Pancreas (tissue), 10 donors: ENCODE measurements around the gene DBX1. TPM values are rescaled to one million over a fixed set of nuclear protein-coding genes. Genes with fewer than 3 reads are reported as not detected.

Experiments used
- ATAC-seq, 4 donors: fragments of 200-7000 bp; cut with Tn5 transposase; one replicate each; pipeline versions ENCODE4 v1.8.0 to v1.9.1; 2020; ENCODE audit warnings: mild to moderate bottlenecking in 4 of 4, moderate library complexity in 4 of 4
- DNase-seq, 6 donors: peaks; one replicate each; pipeline ENCODE4 v3.0.0-alpha.2; 2020
- FAIRE-seq: peaks from 2 replicates; lab custom pipeline; 2012; peaks lifted over from hg19 to GRCh38; lab: Jason Lieb, UNC
- H3K27ac ChIP-seq, 4 donors: fragments of 200-600 bp; sonication (generic); 1 replicate in 3 of 4; 2 replicates in 1 of 4; pipeline versions ENCODE4 v1.5.0 to v1.8.0; 2020
- H3K27me3 ChIP-seq, 4 donors: fragments of 200-600 bp; one replicate each; pipeline ENCODE4 v1.8.0; 2021
- H3K36me3 ChIP-seq, 3 donors: fragments of 200-600 bp; sonication (generic) in 1 of 3; one replicate each; pipeline versions ENCODE4 v1.5.0 to v1.8.0; 2020 to 2021
- H3K4me1 ChIP-seq, 3 donors: fragments of 200-600 bp; one replicate each; pipeline ENCODE4 v1.8.0; 2021
- H3K4me3 ChIP-seq, 4 donors: fragments of 200-600 bp; sonication (generic) in 2 of 4; one replicate each; pipeline versions ENCODE4 v1.5.0 to v1.8.0; 2020 to 2021
- H3K9me3 ChIP-seq, 4 donors: fragments of 200-600 bp; one replicate each; pipeline ENCODE4 v1.8.0; 2021
- CTCF ChIP-seq, 4 donors: fragments of 200-600 bp; sonication (generic) in 3 of 4; IDR thresholded peaks; one replicate each; pipeline versions ENCODE4 v1.5.0 to v1.8.0; 2021; ENCODE audit warnings: antibody characterized with exemption in 4 of 4
- WGBS, 2 donors: extraction: QIAGEN DNeasy Blood & Tissue Kit; methylation state at CpG; one replicate each; pipeline ENCODE4 v1.1.7; 2013; 5-methylcytosine and 5-hydroxymethylcytosine counted together
- intact Hi-C, 3 donors: fragments of 100-400 bp; cut with DNase I; formaldehyde crosslinking; loops; one replicate each; pipeline versions ENCODE4 v1.11.1 to v1.14.2; 2022
- polyA plus RNA-seq, 2 donors: library from polyadenylated mRNA; stranded (reverse); fragments of 200-250 nt; gene quantifications; one replicate each; pipeline ENCODE4 v1.2.3, GENCODE V29; 2013
- total RNA-seq, 6 donors: library from RNA; stranded (reverse); fragmentation: NEBNext Ultra II Directional in 4 of 6; extraction: Animal tissue kit (Norgen Biotek cat#: 25700) in 4 of 6; gene quantifications; one replicate each; pipeline versions ENCODE4 v1.2.1 to v1.2.4, GENCODE V29; 2021 to 2023
- donor health status: healthy with polysubstance abuse.
- donor health status: DM: no; HTN: no; CAD: no; lungs with moderate emphysema.
- donor health status: DM: no; HTN: no; CAD: no.
- donor health status: control.
- donor health status: control.
- donor health status: Bipolar disorder and iron deficiency.
- donor health status: DM: yes; HTN: yes; CAD: no.
- donor health status: DM: no; HTN: no; CAD: no.
- donor health status: DM: no; HTN: no; CAD: no.
- donor health status: DM: yes; HTN: yes; CAD: no.

Gene DBX1
- total and polyA plus RNA-seq, 8 donors = not detected

GRCh38 chr11:20157728-20158127, 2.5 kb downstream of the DBX1 start:
- H3K4me3 ChIP-seq = no peak overlapping the region
- peaks cover 0 to 4% (median 0%) of the 10 kb centered on the region in 3 donors for H3K4me1 ChIP-seq
- TF ChIP-seq CTCF (IDR thresholded peaks at IDR 0.05) = no peak
- H3K27me3 ChIP-seq = peaks cover 18 to 68% (median 24%) of the 10 kb centered on the region in 4 donors
- DNase-seq = no peak
- no peak for FAIRE-seq
- H3K27ac ChIP-seq = no peak overlapping the region
- ATAC-seq = no peak
- H3K9me3 ChIP-seq = no peaks in the 10 kb centered on the region
- WGBS, 2 donors = 13 to 18% methylated on average over 9 of the region's 9 CpGs
- H3K36me3 ChIP-seq = no peaks in the 10 kb centered on the region
- intact Hi-C loops = no loop called here

- FAIRE-seq (no peak), DNase-seq (no peak), ATAC-seq (no peak)
- no peak for TF ChIP-seq CTCF (IDR thresholded peaks at IDR 0.05)
- Histone ChIP-seq H3K27ac (no peak overlapping the region), H3K27me3 (peaks cover 18 to 62% (median 23%) of the 10 kb centered on the region in 4 donors), H3K4me1 (peaks cover 0 to 4% (median 0%) of the 10 kb centered on the region in 3 donors), H3K9me3 (no peaks in the 10 kb centered on the region), H3K4me3 (peak overlapping the region in 2 of 4 donors; percentile 16 to 43), H3K36me3 (no peaks in the 10 kb centered on the region)
- intact Hi-C loops = no loop called here
- WGBS, 2 donors = 5 to 6% methylated on average over 39 to 45 of the region's 45 CpGs
Observed at GRCh38 chr11:20156876-20157613, 3.2 kb downstream of the DBX1 start.

- intact Hi-C loops = no loop called here
Observed at GRCh38 chr11:20156280-20156875, 3.9 kb downstream of the DBX1 start.

GRCh38 chr11:20155683-20156279, 4.5 kb downstream of the DBX1 start:
- Histone ChIP-seq H3K36me3 (no peaks in the 10 kb centered on the region), H3K27ac (no peak overlapping the region), H3K9me3 (no peaks in the 10 kb centered on the region), H3K4me3 (peak overlapping the region in 1 of 4 donors; percentile 43), H3K27me3 (peaks cover 18 to 51% (median 20%) of the 10 kb centered on the region in 4 donors), H3K4me1 (peaks cover 0 to 4% (median 0%) of the 10 kb centered on the region in 3 donors)
- FAIRE-seq = no peak
- intact Hi-C loops = no loop called here
- ATAC-seq = no peak
- TF ChIP-seq CTCF (IDR thresholded peaks at IDR 0.05) = no peak
- WGBS, 2 donors = 17 to 27% methylated on average over 16 to 19 of the region's 19 CpGs
- no peak for DNase-seq

More at GRCh38 chr11:20156280-20156875, 3.9 kb downstream of the DBX1 start:
- H3K4me1 ChIP-seq = peaks cover 0 to 4% (median 0%) of the 10 kb centered on the region in 3 donors
- DNase-seq (peak in 2 of 6 donors; percentile 23 to 55), FAIRE-seq (no peak), ATAC-seq (peak in 3 of 4 donors; percentile 24 to 51 (median 35))
- no peak for TF ChIP-seq CTCF (IDR thresholded peaks at IDR 0.05)
- peak overlapping the region in 2 of 4 donors; percentile 16 to 43 for H3K4me3 ChIP-seq
- 3 to 5% methylated on average over 29 to 51 of the region's 51 CpGs for WGBS, 2 donors
- peaks cover 18 to 57% (median 23%) of the 10 kb centered on the region in 4 donors for H3K27me3 ChIP-seq
- no peaks in the 10 kb centered on the region for H3K9me3 ChIP-seq
- H3K36me3 ChIP-seq = no peaks in the 10 kb centered on the region
- no peak overlapping the region for H3K27ac ChIP-seq
